Endothelial cell of umbilical vein (primary cell): Measurements from ENCODE around the gene NLN.

Experiments used
- EZH2 ChIP-seq: IDR thresholded peaks from 2 replicates; pipeline ENCODE4 v1.6.1; 2012; ENCODE audit warnings: borderline replicate concordance, low read depth, mild to moderate bottlenecking, moderate library complexity, low read length, inconsistent platforms; ENCODE audit not compliant: severe bottlenecking
- JUN ChIP-seq: IDR thresholded peaks from 2 replicates; pipeline ENCODE4 v1.6.1; 2011; ENCODE audit warnings: borderline replicate concordance, low read depth; ENCODE audit not compliant: insufficient read length, insufficient read depth
- MYC ChIP-seq: IDR thresholded peaks from one replicate; pipeline ENCODE4 v1.6.1; 2011; ENCODE audit warnings: mild to moderate bottlenecking, low read depth, low read length
- POLR2A ChIP-seq: IDR thresholded peaks from 2 replicates; pipeline ENCODE4 v1.6.1; 2012; ENCODE audit warnings: low read depth, mild to moderate bottlenecking, control low read depth, low read length
- POLR2AphosphoS5 ChIP-seq: IDR thresholded peaks from 2 replicates; pipeline ENCODE4 v1.6.1; 2012; ENCODE audit warnings: low read depth, mild to moderate bottlenecking, control low read depth, low read length, moderate library complexity; ENCODE audit not compliant: insufficient read depth
- TF ChIP-seq, protein P1 (sequence below): IDR thresholded peaks from 2 replicates; pipeline ENCODE4 v1.6.1; 2011; ENCODE audit not compliant: insufficient read depth, insufficient read length
- TF ChIP-seq, protein P2 (sequence below), 2 donors: IDR thresholded peaks; 1 replicate in 1 of 2; 2 replicates in 1 of 2; pipeline ENCODE4 v1.5.1; 2011; ENCODE audit warnings: low read length in 2 of 2, mild to moderate bottlenecking in 2 of 2, moderate library complexity in 2 of 2, control low read depth in 1 of 2, inconsistent platforms in 1 of 2, low read depth in 1 of 2; ENCODE audit not compliant: insufficient read depth in 1 of 2; ENCODE audit errors: extremely low read depth in 1 of 2

DNA sequence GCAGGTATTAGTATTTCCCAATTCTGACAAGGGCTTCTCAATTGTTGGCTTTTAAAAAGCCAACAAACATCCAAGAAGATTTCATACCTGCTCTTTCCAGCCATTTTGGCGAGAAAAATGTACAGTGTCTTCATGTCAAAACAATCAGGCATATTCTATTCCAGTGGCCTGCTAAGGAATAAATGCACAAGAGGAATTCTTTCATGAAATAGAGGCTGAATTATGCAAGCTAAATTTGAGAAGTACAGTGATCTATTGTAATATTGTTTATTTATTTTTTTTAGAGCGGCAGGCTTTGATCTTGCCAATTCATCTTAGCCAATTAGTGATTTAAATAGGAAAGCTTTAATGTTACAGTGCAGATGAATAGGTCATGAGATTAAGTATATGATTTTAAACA lies 49.3 kb downstream of the NLN start:
- TF ChIP-seq, protein P1, sequence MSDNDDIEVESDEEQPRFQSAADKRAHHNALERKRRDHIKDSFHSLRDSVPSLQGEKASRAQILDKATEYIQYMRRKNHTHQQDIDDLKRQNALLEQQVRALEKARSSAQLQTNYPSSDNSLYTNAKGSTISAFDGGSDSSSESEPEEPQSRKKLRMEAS, result no peak
- no peak for TF ChIP-seq EZH2
- TF ChIP-seq POLR2A, result no peak
- TF ChIP-seq, protein P2, sequence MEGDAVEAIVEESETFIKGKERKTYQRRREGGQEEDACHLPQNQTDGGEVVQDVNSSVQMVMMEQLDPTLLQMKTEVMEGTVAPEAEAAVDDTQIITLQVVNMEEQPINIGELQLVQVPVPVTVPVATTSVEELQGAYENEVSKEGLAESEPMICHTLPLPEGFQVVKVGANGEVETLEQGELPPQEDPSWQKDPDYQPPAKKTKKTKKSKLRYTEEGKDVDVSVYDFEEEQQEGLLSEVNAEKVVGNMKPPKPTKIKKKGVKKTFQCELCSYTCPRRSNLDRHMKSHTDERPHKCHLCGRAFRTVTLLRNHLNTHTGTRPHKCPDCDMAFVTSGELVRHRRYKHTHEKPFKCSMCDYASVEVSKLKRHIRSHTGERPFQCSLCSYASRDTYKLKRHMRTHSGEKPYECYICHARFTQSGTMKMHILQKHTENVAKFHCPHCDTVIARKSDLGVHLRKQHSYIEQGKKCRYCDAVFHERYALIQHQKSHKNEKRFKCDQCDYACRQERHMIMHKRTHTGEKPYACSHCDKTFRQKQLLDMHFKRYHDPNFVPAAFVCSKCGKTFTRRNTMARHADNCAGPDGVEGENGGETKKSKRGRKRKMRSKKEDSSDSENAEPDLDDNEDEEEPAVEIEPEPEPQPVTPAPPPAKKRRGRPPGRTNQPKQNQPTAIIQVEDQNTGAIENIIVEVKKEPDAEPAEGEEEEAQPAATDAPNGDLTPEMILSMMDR (IDR thresholded peaks at IDR 0.05; ENCODE audit: extremely low read depth in 1 of 2, insufficient read depth in 1 of 2, low read depth in 1 of 2, low read length in 2 of 2), result no peak
- TF ChIP-seq MYC, result no peak
- no peak for TF ChIP-seq POLR2AphosphoS5
- TF ChIP-seq JUN, result no peak
